HepG2 (cell line): ENCODE measurements around the gene C14orf93. TPM values are rescaled to one million over a fixed set of nuclear protein-coding genes. Genes with fewer than 3 reads are reported as not detected.

ENCODE experiments used
- GABPA ChIP-seq, 2 experiments: IDR thresholded peaks; 2 replicates each; pipeline ENCODE4 v1.6.1; 2011 to 2016; ENCODE audit warnings: low read depth in 2 of 2, low read length in 1 of 2, missing biosample characterization in 1 of 2, missing genetic modification characterization in 1 of 2
- GATAD1 ChIP-seq: IDR thresholded peaks from 2 replicates; pipeline ENCODE4 v1.6.1; 2016; ENCODE audit warnings: missing genetic modification reagents, missing compliant biosample characterization
- HMG20B ChIP-seq: conservative IDR thresholded peaks from 2 replicates; pipeline ENCODE4 v1.6.1; 2016; ENCODE audit warnings: missing genetic modification reagents, missing compliant biosample characterization
- HOXA9 ChIP-seq: sonication (generic); formaldehyde crosslinking; IDR thresholded peaks from 2 replicates; pipeline ENCODE4 v1.8.1; 2022; ENCODE audit warnings: missing genetic modification reagents, mild to moderate bottlenecking, moderate library complexity, borderline replicate concordance
- HOXD1 ChIP-seq: sonication (generic); formaldehyde crosslinking; IDR thresholded peaks from 2 replicates; pipeline ENCODE4 v1.5.0; 2020; ENCODE audit warnings: missing genetic modification reagents
- KLF16 ChIP-seq, 2 experiments: sonication (generic) in 1 of 2; formaldehyde crosslinking in 1 of 2; IDR thresholded peaks; 2 replicates each; pipeline versions ENCODE4 v1.6.1 to v1.8.0; 2016 to 2023; ENCODE audit warnings: missing genetic modification reagents in 2 of 2, missing compliant biosample characterization in 1 of 2
- KMT2A ChIP-seq: sonication (generic); formaldehyde crosslinking; IDR thresholded peaks from 2 replicates; pipeline ENCODE4 v1.4.0; 2020; ENCODE audit warnings: missing genetic modification reagents
- MED1 ChIP-seq: sonication (generic); formaldehyde crosslinking; IDR thresholded peaks from 2 replicates; pipeline ENCODE4 v1.4.0; 2020; ENCODE audit warnings: missing genetic modification reagents
- MYNN ChIP-seq: sonication (generic); formaldehyde crosslinking; IDR thresholded peaks from 2 replicates; pipeline ENCODE4 v1.4.0; 2020; ENCODE audit warnings: mild to moderate bottlenecking, low read depth, missing genetic modification reagents
- NFE2 ChIP-seq: sonication (generic); formaldehyde crosslinking; IDR thresholded peaks from 2 replicates; pipeline ENCODE4 v1.4.0; 2020; ENCODE audit warnings: missing genetic modification reagents
- PAWR ChIP-seq: sonication (generic); formaldehyde crosslinking; IDR thresholded peaks from 2 replicates; pipeline ENCODE4 v1.4.0; 2020; ENCODE audit warnings: missing genetic modification reagents, mild to moderate bottlenecking, borderline replicate concordance
- PHF20 ChIP-seq: sonication (generic); formaldehyde crosslinking; IDR thresholded peaks from 2 replicates; pipeline ENCODE4 v1.5.0; 2020; ENCODE audit warnings: mild to moderate bottlenecking, missing genetic modification reagents
- PTBP1 ChIP-seq: fragments of 200-400 bp; formaldehyde crosslinking; IDR thresholded peaks from 2 replicates; pipeline ENCODE4 v1.6.1; 2018; ENCODE audit warnings: low read length, low read depth; ENCODE audit not compliant: poor library complexity, severe bottlenecking
- RAD21 ChIP-seq: fragments of 450-650 bp; formaldehyde crosslinking; IDR thresholded peaks from 2 replicates; pipeline ENCODE4 v1.5.0; 2020; ENCODE audit warnings: mild to moderate bottlenecking
- RBAK ChIP-seq: sonication (generic); formaldehyde crosslinking; IDR thresholded peaks from 2 replicates; pipeline ENCODE4 v1.5.1; 2020; ENCODE audit warnings: mild to moderate bottlenecking, missing genetic modification reagents
- SP1 ChIP-seq, 2 experiments: fragments of 450-650 bp in 1 of 2; sonication (generic) in 1 of 2; formaldehyde crosslinking in 1 of 2; IDR thresholded peaks; 2 replicates each; pipeline versions ENCODE4 v1.4.0 to v1.6.1; 2016 to 2020; ENCODE audit warnings: missing genetic modification reagents in 1 of 2
- TMF1 ChIP-seq: sonication (generic); formaldehyde crosslinking; IDR thresholded peaks from 2 replicates; pipeline ENCODE4 v1.8.1; 2022; ENCODE audit warnings: low read depth, missing genetic modification reagents
- YY1 ChIP-seq: IDR thresholded peaks from 2 replicates; pipeline ENCODE4 v1.6.1; 2011; ENCODE audit warnings: low read length, low read depth, moderate library complexity, mild to moderate bottlenecking; ENCODE audit not compliant: insufficient read depth, insufficient replicate concordance
- ZNF446 ChIP-seq: sonication (generic); formaldehyde crosslinking; IDR thresholded peaks from 2 replicates; pipeline ENCODE4 v1.5.0; 2020; ENCODE audit warnings: mild to moderate bottlenecking, missing genetic modification reagents
- ZNF546 ChIP-seq: sonication (generic); formaldehyde crosslinking; conservative IDR thresholded peaks from 2 replicates; pipeline ENCODE4 v1.8.1; 2023; ENCODE audit warnings: mild to moderate bottlenecking, missing genetic modification reagents
- ZNF569 ChIP-seq: sonication (generic); formaldehyde crosslinking; IDR thresholded peaks from 2 replicates; pipeline ENCODE4 v1.5.0; 2020; ENCODE audit warnings: mild to moderate bottlenecking, missing genetic modification reagents, moderate library complexity, borderline replicate concordance
- ZNF7 ChIP-seq: IDR thresholded peaks from 2 replicates; pipeline ENCODE4 v1.6.1; 2016; ENCODE audit warnings: missing biosample characterization, missing genetic modification reagents
- ZNF773 ChIP-seq: sonication (generic); formaldehyde crosslinking; IDR thresholded peaks from 2 replicates; pipeline ENCODE4 v1.4.0; 2020; ENCODE audit warnings: missing genetic modification reagents, borderline replicate concordance
- ZNF776 ChIP-seq: sonication (generic); formaldehyde crosslinking; IDR thresholded peaks from 2 replicates; pipeline ENCODE4 v1.4.0; 2020; ENCODE audit warnings: mild to moderate bottlenecking, missing genetic modification reagents
- ZNF792 ChIP-seq: IDR thresholded peaks from 2 replicates; pipeline ENCODE4 v1.6.1; 2016
- ZSCAN20 ChIP-seq: sonication (generic); formaldehyde crosslinking; IDR thresholded peaks from 2 replicates; pipeline ENCODE4 v1.4.0; 2020; ENCODE audit warnings: missing genetic modification reagents, mild to moderate bottlenecking, borderline replicate concordance
- ZSCAN30 ChIP-seq: sonication (generic); formaldehyde crosslinking; IDR thresholded peaks from 2 replicates; pipeline ENCODE4 v1.5.0; 2020; ENCODE audit warnings: mild to moderate bottlenecking, missing genetic modification reagents
- polyA plus RNA-seq, 8 experiments: library from polyadenylated mRNA; depleted of rRNA in 3 of 8; stranded (reverse) in 7 of 8; unstranded in 1 of 8; fragments of >200 nt; fragmentation: Illumina TruSeq in 4 of 8; extraction: Trizol in 4 of 8; gene quantifications; 2 replicates each; pipeline versions ENCODE4 v1.2.1 to v1.2.3, GENCODE V29; 2011 to 2016; ENCODE audit warnings: low read depth in 4 of 8, missing spikeins in 1 of 8, mixed read lengths in 1 of 8; ENCODE audit not compliant: insufficient read depth in 1 of 8
- total RNA-seq, 5 experiments: library from RNA; depleted of rRNA; stranded (reverse); fragments of >200 nt; fragmentation: Illumina TruSeq; extraction: Trizol; gene quantifications; 2 replicates each; pipeline ENCODE4 v1.2.3, GENCODE V29; 2016; ENCODE audit warnings: low read depth in 1 of 5
- TF ChIP-seq, protein P1 (sequence below), 2 experiments: sonication (generic) in 1 of 2; formaldehyde crosslinking in 1 of 2; IDR thresholded peaks; 2 replicates each; pipeline versions ENCODE4 v1.5.1 to v1.6.1; 2011 to 2020; ENCODE audit warnings: borderline replicate concordance in 1 of 2, low read depth in 1 of 2, low read length in 1 of 2, mild to moderate bottlenecking in 1 of 2, missing genetic modification reagents in 1 of 2, moderate library complexity in 1 of 2
- TF ChIP-seq, protein P2 (sequence below): sonication (generic); formaldehyde crosslinking; IDR thresholded peaks from 2 replicates; pipeline ENCODE4 v1.4.0; 2020; ENCODE audit warnings: missing genetic modification reagents

Gene C14orf93
- total and polyA plus RNA-seq, 2 of the 13 experiments (the other 11 are each of a cell fraction or from before 2014, with no cell fraction given), result 11.4 to 22.5 TPM

DNA sequence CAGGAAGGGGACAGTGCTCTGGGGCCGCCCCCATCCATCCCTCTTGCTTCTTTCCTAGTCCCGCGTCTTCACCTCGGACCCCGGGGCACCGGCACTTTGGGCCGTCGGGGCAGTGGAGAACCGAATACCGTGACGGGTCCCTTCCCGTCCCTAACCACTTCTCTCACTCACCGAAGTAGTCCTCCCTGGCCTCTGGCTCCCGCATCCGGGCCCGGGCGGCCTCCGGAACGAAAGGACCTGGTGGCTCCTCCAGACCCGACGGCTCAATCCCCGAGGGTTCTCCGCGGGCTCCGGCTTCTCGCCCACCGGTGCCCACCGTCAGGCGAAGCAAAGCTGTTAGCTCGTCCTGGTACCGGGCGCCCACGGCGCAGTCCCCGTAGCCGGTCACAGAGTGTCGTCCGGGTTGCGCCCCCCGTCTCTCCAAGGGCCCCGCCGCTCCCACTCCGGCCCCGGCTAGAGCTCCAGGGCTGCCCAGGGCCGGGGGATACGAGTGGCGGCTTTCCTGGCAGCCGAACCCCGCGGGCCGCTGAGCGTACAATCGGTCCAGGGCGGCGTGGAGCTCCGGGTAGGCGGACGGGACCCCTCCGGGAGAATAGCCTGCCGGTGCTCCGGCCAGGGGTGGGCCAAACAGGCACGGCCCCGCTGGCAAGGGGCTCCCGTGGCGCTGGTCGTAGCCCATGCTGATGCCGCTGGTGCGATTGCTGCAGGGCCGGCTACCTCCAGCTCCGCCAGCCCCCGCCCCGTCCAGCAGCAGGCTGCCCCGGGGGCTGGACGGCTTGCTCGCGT is 28.7 kb downstream of the C14orf93 start (continued):
- no peak for TF ChIP-seq ZNF446 (CRISPR knock-in tag)
- no peak for TF ChIP-seq ZNF776 (CRISPR knock-in tag)
- peak; percentile 83 for TF ChIP-seq KMT2A (CRISPR knock-in tag)
- TF ChIP-seq GABPA (IDR thresholded peaks at IDR 0.05; ENCODE audit: low read depth, low read length), result no peak
- TF ChIP-seq GABPA (CRISPR knock-in tag; IDR thresholded peaks at IDR 0.05; ENCODE audit: low read depth), result no peak
- no peak for TF ChIP-seq ZSCAN30 (CRISPR knock-in tag)
- TF ChIP-seq, protein P1, sequence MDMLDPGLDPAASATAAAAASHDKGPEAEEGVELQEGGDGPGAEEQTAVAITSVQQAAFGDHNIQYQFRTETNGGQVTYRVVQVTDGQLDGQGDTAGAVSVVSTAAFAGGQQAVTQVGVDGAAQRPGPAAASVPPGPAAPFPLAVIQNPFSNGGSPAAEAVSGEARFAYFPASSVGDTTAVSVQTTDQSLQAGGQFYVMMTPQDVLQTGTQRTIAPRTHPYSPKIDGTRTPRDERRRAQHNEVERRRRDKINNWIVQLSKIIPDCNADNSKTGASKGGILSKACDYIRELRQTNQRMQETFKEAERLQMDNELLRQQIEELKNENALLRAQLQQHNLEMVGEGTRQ (IDR thresholded peaks at IDR 0.05; ENCODE audit: low read depth, low read length), result no peak
- TF ChIP-seq, protein P1 (CRISPR knock-in tag; IDR thresholded peaks at IDR 0.05; ENCODE audit: borderline replicate concordance), result no peak
- TF ChIP-seq KLF16 (CRISPR knock-in tag; IDR thresholded peaks at IDR 0.05), result peak in 1 of 2 experiments; percentile 41; a peak in 1 of 4 replicates
- TF ChIP-seq, protein P2, sequence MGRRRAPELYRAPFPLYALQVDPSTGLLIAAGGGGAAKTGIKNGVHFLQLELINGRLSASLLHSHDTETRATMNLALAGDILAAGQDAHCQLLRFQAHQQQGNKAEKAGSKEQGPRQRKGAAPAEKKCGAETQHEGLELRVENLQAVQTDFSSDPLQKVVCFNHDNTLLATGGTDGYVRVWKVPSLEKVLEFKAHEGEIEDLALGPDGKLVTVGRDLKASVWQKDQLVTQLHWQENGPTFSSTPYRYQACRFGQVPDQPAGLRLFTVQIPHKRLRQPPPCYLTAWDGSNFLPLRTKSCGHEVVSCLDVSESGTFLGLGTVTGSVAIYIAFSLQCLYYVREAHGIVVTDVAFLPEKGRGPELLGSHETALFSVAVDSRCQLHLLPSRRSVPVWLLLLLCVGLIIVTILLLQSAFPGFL (CRISPR knock-in tag), result no peak
- TF ChIP-seq PTBP1, result no peak
- no peak for TF ChIP-seq TMF1 (CRISPR knock-in tag)
- no peak for TF ChIP-seq HOXD1 (CRISPR knock-in tag)
- TF ChIP-seq ZSCAN20 (CRISPR knock-in tag), result no peak
- TF ChIP-seq HMG20B (CRISPR knock-in tag), result no peak; the same call in 1 of the 2 replicates
- TF ChIP-seq RBAK, result no peak
- no peak for TF ChIP-seq SP1 (IDR thresholded peaks at IDR 0.05)
- no peak for TF ChIP-seq SP1 (CRISPR knock-in tag; IDR thresholded peaks at IDR 0.05)
- TF ChIP-seq GATAD1, result no peak; the same call in 1 of the 2 replicates
- TF ChIP-seq MED1 (CRISPR knock-in tag), result no peak
- no peak for TF ChIP-seq NFE2
- TF ChIP-seq RAD21 (CRISPR knock-in tag), result 0 out of 2 replicates have a peak, but pooled peaks have one; percentile 3
- TF ChIP-seq ZNF792 (CRISPR knock-in tag), result peak; percentile 42; the same call in 1 of the 2 replicates
- TF ChIP-seq HOXA9, result no peak
- no peak for TF ChIP-seq ZNF569 (CRISPR knock-in tag)
- no peak for TF ChIP-seq PHF20
- peak; percentile 85 for TF ChIP-seq ZNF546
- peak; percentile 6 for TF ChIP-seq YY1
- TF ChIP-seq ZNF773, result no peak
- TF ChIP-seq ZNF7 (CRISPR knock-in tag), result peak; percentile 4; the same call in 1 of the 2 replicates
- TF ChIP-seq PAWR (CRISPR knock-in tag), result no peak; the same call in 1 of the 2 replicates
- TF ChIP-seq MYNN (CRISPR knock-in tag), result no peak
